Measurements from ENCODE around the gene COMMD1. TPM values are rescaled to one million over a fixed set of nuclear protein-coding genes. Genes with fewer than 3 reads are reported as not detected.
"Not testable (repeated sequence)": the region's sequence is repeated elsewhere in the genome, so short reads cannot be mapped to it uniquely, and the experiment has no call there.

Gene COMMD1
- total and polyA plus RNA-seq, 2 donors (not counting 3 experiments of a cell fraction or from before 2014, with no cell fraction given): 39.5 to 57.1 TPM

DNA sequence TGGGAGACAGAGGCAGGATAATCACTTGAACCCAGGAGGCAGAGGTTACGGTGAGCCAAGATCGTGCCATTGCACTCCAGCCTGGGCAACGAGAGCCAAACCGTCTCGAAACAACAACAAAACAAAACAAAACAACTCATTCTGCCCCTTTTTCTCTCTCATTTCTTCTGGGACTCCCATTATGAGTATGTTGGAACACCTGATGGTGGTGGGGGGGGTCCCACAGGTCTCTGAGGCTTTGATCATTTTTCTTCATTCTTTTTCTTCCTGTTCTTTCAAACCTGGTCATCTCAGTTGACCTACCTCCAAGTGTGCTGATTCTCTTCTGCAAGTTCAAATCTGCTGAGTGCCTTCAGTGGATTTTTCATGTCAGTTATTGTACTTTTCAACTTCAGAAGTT, 43.4 kb upstream of the COMMD1 start:
- Histone ChIP-seq H3K4me1 (ENCODE audit: control insufficient read depth, extremely low read depth, insufficient read depth, low read length) (no peaks in the 10 kb centered on the region), H3K79me2 (ENCODE audit: control insufficient read depth, insufficient read depth, low read length) (no peaks in the 10 kb centered on the region), H3K27me3 (ENCODE audit: control insufficient read depth in 2 of 2, insufficient read depth in 2 of 2, low read length in 2 of 2) (no peaks in the 10 kb centered on the region), H3K9me1 (replicated peaks; ENCODE audit: control insufficient read depth, extremely low read depth, insufficient read depth, low read length) (no peaks in the 10 kb centered on the region), H4K20me1 (replicated peaks; ENCODE audit: control insufficient read depth, extremely low read depth, insufficient read depth, low read length) (no peaks in the 10 kb centered on the region), H3K36me3 (ENCODE audit: control insufficient read depth in 2 of 2, extremely low read depth in 1 of 2, insufficient read depth in 2 of 2, low read length in 2 of 2) (peaks cover 2 to 8% of the 10 kb centered on the region in 2 experiments), H3K4me3 (replicated peaks in 1 of 3; ENCODE audit: insufficient read depth in 1 of 3, low read depth in 1 of 3, low read length in 3 of 3) (no peak overlapping the region), H3K27ac (ENCODE audit: insufficient read depth, low read depth, low read length) (no peak overlapping the region), H3K4me2 (ENCODE audit: insufficient read depth, low read length) (no peak overlapping the region), H2AFZ (ENCODE audit: low read depth, low read length) (no peak overlapping the region), H3K9ac (replicated peaks; ENCODE audit: extremely low read depth, insufficient read depth, low read length) (no peak overlapping the region), H3K9me3 (replicated peaks; ENCODE audit: control insufficient read depth, insufficient read depth, low read length) (no peaks in the 10 kb centered on the region)
- POLR2A ChIA-PET: no interaction called here
- CTCF ChIA-PET: no interaction called here
- TF ChIP-seq MYC (IDR thresholded peaks at IDR 0.05; ENCODE audit: low read depth, low read length) (no peak), POLR2A (IDR thresholded peaks at IDR 0.05; ENCODE audit: low read depth, low read length) (no peak), FOS (IDR thresholded peaks at IDR 0.05; ENCODE audit: borderline replicate concordance, insufficient read depth, low read length) (no peak), JUN (IDR thresholded peaks at IDR 0.05; ENCODE audit: borderline replicate concordance, insufficient read depth, insufficient read length, low read depth) (no peak), GATA2 (IDR thresholded peaks at IDR 0.05; ENCODE audit: insufficient read depth, insufficient read length, low read depth, low read length) (no peak), EZH2 (IDR thresholded peaks at IDR 0.05; ENCODE audit: borderline replicate concordance, low read depth, low read length, severe bottlenecking) (no peak), POLR2AphosphoS5 (IDR thresholded peaks at IDR 0.05; ENCODE audit: insufficient read depth, low read depth, low read length) (no peak)
- TF ChIP-seq, protein P1, sequence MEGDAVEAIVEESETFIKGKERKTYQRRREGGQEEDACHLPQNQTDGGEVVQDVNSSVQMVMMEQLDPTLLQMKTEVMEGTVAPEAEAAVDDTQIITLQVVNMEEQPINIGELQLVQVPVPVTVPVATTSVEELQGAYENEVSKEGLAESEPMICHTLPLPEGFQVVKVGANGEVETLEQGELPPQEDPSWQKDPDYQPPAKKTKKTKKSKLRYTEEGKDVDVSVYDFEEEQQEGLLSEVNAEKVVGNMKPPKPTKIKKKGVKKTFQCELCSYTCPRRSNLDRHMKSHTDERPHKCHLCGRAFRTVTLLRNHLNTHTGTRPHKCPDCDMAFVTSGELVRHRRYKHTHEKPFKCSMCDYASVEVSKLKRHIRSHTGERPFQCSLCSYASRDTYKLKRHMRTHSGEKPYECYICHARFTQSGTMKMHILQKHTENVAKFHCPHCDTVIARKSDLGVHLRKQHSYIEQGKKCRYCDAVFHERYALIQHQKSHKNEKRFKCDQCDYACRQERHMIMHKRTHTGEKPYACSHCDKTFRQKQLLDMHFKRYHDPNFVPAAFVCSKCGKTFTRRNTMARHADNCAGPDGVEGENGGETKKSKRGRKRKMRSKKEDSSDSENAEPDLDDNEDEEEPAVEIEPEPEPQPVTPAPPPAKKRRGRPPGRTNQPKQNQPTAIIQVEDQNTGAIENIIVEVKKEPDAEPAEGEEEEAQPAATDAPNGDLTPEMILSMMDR (IDR thresholded peaks at IDR 0.05; ENCODE audit: extremely low read depth in 1 of 2, insufficient read depth in 1 of 2, low read depth in 1 of 2, low read length in 2 of 2): no peak
- TF ChIP-seq, protein P2, sequence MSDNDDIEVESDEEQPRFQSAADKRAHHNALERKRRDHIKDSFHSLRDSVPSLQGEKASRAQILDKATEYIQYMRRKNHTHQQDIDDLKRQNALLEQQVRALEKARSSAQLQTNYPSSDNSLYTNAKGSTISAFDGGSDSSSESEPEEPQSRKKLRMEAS (IDR thresholded peaks at IDR 0.05; ENCODE audit: insufficient read depth, insufficient read length): no peak
- FAIRE-seq: no peak
- no TSS peak for BruUV-seq (replicated peaks)
- intact Hi-C loops (cut with micrococcal nuclease) (no loop called here), dilution Hi-C loops (cut with MboI; ENCODE audit: extremely low pct_ligation_motif_present, low sequenced_read_pairs) (no loop called here)
- no peak for DNase-seq (ENCODE audit: low read depth, low spot score)

DNA sequence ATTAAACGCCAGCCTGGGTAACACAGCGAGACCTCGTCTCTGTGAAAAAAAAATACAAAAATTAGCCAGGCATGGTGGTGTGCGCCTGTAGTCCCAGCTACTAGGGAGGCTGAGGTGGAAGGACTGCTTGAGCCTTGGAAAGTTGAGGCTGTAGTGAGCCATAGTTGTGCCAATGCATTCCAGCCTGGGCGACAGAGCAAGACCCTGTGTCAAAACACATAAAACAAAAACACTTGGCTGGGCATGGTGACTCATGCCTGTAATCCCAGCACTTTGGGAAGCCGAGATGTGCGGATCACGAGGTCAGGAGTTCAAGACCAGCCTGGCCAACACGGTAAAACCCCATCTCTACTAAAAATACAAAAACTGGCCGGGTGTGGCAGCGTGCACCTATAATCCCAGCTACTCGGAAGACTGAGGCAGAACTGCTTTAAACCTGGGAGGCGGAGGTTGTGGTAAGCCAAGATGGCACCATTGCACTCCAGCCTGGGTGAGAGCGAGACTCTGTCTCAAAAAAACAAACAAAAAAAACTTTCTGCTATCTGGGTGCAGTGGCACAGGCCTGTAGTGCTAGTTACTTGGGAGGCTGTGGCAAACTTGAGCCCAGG, 38.9 kb upstream of the COMMD1 start:
- H3K79me2 ChIP-seq (ENCODE audit: control insufficient read depth, insufficient read depth, low read length); H3K9me3 ChIP-seq (replicated peaks; ENCODE audit: control insufficient read depth, insufficient read depth, low read length); H4K20me1 ChIP-seq (replicated peaks; ENCODE audit: control insufficient read depth, extremely low read depth, insufficient read depth, low read length); H3K27ac ChIP-seq (ENCODE audit: insufficient read depth, low read depth, low read length); H3K9me1 ChIP-seq (replicated peaks; ENCODE audit: control insufficient read depth, extremely low read depth, insufficient read depth, low read length); H3K9ac ChIP-seq (replicated peaks; ENCODE audit: extremely low read depth, insufficient read depth, low read length); CTCF ChIA-PET; H3K4me1 ChIP-seq (ENCODE audit: control insufficient read depth, extremely low read depth, insufficient read depth, low read length); FAIRE-seq; DNase-seq (ENCODE audit: low read depth, low spot score); H3K4me2 ChIP-seq (ENCODE audit: insufficient read depth, low read length); POLR2A ChIA-PET; intact Hi-C loops (cut with micrococcal nuclease); H3K27me3 ChIP-seq (ENCODE audit: control insufficient read depth in 2 of 2, insufficient read depth in 2 of 2, low read length in 2 of 2); BruUV-seq (replicated peaks); H2AFZ ChIP-seq (ENCODE audit: low read depth, low read length); dilution Hi-C loops (cut with MboI; ENCODE audit: extremely low pct_ligation_motif_present, low sequenced_read_pairs); H3K4me3 ChIP-seq (replicated peaks in 1 of 3; ENCODE audit: insufficient read depth in 1 of 3, low read depth in 1 of 3, low read length in 3 of 3): not testable (repeated sequence)
- H3K36me3 ChIP-seq (ENCODE audit: control insufficient read depth in 2 of 2, extremely low read depth in 1 of 2, insufficient read depth in 2 of 2, low read length in 2 of 2): peaks cover 14 to 17% of the 10 kb centered on the region in 2 experiments
